GM19239 (cell line): Measurements from ENCODE around the gene CCDC178.
"Not testable (repeated sequence)": the region's sequence is repeated elsewhere in the genome, so short reads cannot be mapped to it uniquely, and the experiment has no call there.

Source experiments
- DNase-seq: peaks from one replicate; pipeline ENCODE4 v3.0.0; 2011; ENCODE audit warnings: low spot score; ENCODE audit not compliant: insufficient read length
- FAIRE-seq: peaks from 2 replicates; lab custom pipeline; 2011; peaks lifted over from hg19 to GRCh38; lab: Jason Lieb, UNC

Gene CCDC178

GRCh38 chr18:33369711-33370449 is 70.6 kb downstream of the CCDC178 start:
- no peak for DNase-seq
- FAIRE-seq = no peak

- DNase-seq (no peak), FAIRE-seq (no peak)
Measured at GRCh38 chr18:33356735-33357134, 83.8 kb downstream of the CCDC178 start.

- no peak for DNase-seq
- FAIRE-seq = no peak
Measured at GRCh38 chr18:33355756-33356155, 84.8 kb downstream of the CCDC178 start.

GRCh38 chr18:33355263-33355662 is 85.3 kb downstream of the CCDC178 start:
- DNase-seq (no peak), FAIRE-seq (no peak)

GRCh38 chr18:33350256-33350655 is 90.3 kb downstream of the CCDC178 start:
- FAIRE-seq (no peak), DNase-seq (no peak)

DNA sequence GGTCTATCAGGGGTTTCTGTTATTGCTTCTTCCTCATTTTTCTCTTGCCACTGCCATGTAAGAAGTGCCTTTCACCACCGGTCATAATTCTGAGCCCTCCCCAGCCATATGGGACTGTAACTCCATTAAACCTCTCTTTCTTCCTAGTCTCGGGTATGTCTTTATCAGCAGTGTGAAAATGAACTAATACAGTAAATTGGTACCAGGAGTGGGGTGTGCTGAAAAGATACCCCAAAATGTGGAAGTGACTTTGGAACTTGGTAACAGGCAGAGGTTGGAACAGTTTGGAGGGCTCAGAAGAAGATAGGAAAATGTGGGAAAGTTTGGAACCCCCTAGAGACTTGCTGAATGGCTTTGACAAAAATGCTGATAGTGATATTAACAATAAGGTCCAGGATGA is 100.8 kb downstream of the CCDC178 start:
- not testable (repeated sequence) for FAIRE-seq, DNase-seq

GRCh38 chr18:33334781-33335180 is 105.7 kb downstream of the CCDC178 start:
- FAIRE-seq (no peak), DNase-seq (no peak)

DNA sequence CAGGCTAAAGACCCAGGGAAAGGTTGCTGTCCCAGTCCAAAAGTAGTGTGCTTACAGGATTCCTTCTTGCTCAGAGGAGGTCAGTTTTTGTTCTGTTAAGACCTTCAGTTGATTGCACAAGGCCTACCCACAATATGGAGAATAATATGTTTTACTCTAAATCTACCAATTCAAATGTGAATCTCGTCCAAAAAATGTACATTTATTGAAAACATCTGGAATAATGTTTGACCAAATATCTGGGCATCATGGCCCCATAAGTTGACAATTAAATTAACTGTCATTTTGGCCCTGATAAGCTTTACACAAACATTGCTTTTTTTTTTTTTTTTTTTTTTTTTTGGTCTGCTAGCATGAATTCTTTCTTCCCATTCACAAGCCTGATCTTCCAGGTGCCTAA is 109.8 kb downstream of the CCDC178 start:
- FAIRE-seq (no peak), DNase-seq (no peak)

- FAIRE-seq = no peak
- DNase-seq = no peak
Measured at GRCh38 chr18:33326975-33327374, 113.5 kb downstream of the CCDC178 start.

DNA sequence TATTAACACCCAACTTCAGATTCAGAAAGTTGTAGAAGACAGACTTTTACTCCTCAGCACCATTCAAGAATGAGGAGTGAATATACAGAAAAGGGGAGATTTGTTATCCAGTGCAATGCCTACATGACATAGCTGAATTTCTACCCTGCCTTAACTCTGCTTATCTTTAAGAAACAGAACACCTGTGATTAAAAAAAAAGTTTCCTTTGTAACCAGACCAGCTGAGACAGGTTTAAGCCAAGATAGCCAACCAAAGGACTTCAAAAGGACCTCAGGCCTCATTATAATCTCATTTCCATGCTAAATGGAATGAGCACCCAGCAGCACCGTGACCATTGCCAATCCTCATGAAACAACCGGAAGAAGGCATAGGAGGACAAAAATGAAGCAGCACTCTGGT is 122.9 kb downstream of the CCDC178 start:
- FAIRE-seq (no peak), DNase-seq (no peak)

- DNase-seq (no peak), FAIRE-seq (no peak)
Measured at GRCh38 chr18:33316146-33316587, 124.4 kb downstream of the CCDC178 start.

- FAIRE-seq (no peak), DNase-seq (no peak)
Measured at GRCh38 chr18:33307520-33307919, 133.0 kb downstream of the CCDC178 start.

GRCh38 chr18:33304277-33304676 is 136.2 kb downstream of the CCDC178 start:
- FAIRE-seq (no peak), DNase-seq (no peak)

DNA sequence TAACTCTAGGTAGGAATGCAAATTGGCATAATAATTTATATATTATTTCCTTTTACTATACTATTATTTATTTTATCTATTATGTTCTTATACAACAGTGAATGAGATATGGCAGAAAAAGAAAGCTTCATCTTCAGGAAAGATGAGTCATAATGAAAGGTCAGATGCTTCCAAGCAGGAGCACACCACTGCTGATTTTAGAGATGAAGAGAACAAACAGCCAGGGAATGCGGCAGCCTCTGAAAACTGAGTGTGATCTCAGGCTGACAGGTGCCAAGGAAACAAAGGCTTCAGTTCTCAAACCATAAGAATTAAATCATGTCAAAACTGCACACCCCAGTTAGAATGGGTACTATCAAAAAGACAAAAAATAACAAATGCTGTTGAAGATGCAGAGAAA is 149.0 kb downstream of the CCDC178 start:
- DNase-seq = no peak
- FAIRE-seq = no peak

- FAIRE-seq = no peak
- DNase-seq = no peak
Measured at GRCh38 chr18:33288082-33288716, 152.3 kb downstream of the CCDC178 start.

GRCh38 chr18:33282709-33283333 is 157.7 kb downstream of the CCDC178 start:
- DNase-seq = no peak
- FAIRE-seq = no peak

DNA sequence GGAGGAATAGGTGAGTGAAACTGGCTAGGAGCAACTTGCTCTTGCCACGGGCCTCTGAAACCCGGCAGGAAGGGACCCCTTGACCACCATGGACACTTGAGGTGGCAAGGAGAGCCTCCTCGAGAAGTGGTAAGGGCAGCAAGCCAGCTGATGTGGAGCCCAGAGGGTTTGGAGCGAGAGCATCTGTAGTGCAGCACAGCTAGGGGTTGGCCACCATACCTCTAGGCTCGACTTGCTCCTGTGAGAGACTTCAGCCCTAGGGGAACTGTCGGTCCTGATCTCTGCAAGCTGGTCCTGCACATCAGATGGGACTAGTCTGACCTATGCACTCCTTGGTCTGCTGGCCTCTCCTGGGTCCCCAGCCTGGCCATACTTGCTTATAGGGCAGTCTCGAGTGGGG is 158.4 kb downstream of the CCDC178 start:
- no peak for DNase-seq
- no peak for FAIRE-seq

GRCh38 chr18:33277431-33277830 is 163.1 kb downstream of the CCDC178 start:
- no peak for FAIRE-seq
- no peak for DNase-seq

GRCh38 chr18:33275843-33276242 is 164.7 kb downstream of the CCDC178 start:
- no peak for FAIRE-seq

DNA sequence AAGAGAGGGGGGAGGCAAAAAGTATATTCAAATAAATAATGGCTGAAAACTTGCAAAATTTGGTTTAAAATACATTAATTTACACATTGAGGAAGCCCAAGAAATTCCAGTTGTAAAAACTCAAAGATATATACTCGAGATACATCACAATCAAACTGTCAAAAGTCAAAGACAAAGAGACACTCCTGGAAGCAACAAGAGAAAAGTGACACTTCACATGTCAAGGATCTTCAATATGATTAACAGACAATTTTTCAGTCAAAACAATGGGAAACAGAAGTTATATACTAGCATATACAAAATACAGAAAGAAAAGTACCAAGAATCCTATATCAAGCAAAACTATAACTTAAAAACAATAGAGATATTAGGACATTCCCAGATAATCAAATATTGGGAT is 170.2 kb downstream of the CCDC178 start:
- FAIRE-seq = no peak

More at GRCh38 chr18:33275843-33276242, 164.7 kb downstream of the CCDC178 start:
- no peak for DNase-seq

DNA sequence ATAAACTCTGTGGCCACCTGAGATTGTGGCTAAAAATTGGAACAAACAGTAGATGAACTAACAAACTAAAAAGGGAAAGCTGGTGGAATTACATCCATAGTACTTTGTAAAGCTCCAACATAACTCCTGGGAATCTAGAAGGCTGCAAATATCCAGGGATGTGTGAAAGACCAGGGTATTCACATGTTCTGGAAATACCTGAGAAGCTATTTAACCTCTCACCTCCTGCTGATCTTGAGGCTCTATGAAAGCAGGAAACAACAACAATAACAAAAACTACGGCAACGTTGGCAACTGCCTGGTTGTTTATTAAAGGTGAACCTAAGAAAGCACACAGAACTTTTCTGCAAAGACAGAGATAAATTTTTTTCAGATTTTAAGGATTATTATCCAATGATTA is 171.3 kb downstream of the CCDC178 start:
- DNase-seq (no peak), FAIRE-seq (no peak)

More for the DNA sequence above, 170.2 kb downstream of the CCDC178 start:
- DNase-seq = no peak
